ENCODE results near the gene TNKS1BP1. TPM values are rescaled to one million over a fixed set of nuclear protein-coding genes. Genes with fewer than 3 reads are reported as not detected.

The TNKS1BP1 gene
- total and polyA plus RNA-seq, 2 donors = 22.8 to 237 TPM

DNA sequence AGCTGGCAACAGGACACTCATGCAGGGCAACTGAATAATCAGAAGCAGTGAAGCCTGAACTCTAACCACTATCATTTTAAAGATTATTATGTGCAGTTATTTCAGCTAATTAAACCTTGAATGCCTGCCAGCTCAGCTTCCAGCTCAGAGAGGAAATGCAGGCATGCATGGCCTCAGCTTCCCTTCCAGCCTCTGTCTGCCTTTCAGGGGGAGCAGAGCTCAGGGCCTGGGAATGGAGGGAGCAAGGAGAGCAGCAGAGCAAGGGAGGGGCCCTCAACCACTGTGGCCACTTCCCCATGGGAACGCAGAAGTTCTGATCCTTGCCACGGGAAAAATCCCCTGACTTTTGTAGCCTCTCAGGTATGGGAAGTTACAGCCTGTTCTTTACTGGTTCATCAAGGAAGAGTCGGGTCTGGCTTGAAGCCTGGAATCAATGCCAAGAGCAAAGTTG is 55.2 kb downstream of the TNKS1BP1 start:
- Histone ChIP-seq H3K27me3 (ENCODE audit: control insufficient read depth in 2 of 2, insufficient read depth in 1 of 2, low read length in 1 of 2) (no peaks in the 10 kb centered on the region), H3K36me3 (ENCODE audit: control insufficient read depth in 2 of 2, insufficient read depth in 2 of 2, low read length in 1 of 2) (no peaks in the 10 kb centered on the region), H3K27ac (ENCODE audit: low read depth in 1 of 2, low read length in 1 of 2) (no peak overlapping the region), H3K9me3 (ENCODE audit: control insufficient read depth in 2 of 2, insufficient read depth in 1 of 2, low read length in 1 of 2) (no peaks in the 10 kb centered on the region), H3K4me1 (ENCODE audit: control insufficient read depth in 2 of 2, insufficient read depth in 2 of 2, low read length in 2 of 2) (no peaks in the 10 kb centered on the region), H3K4me3 (ENCODE audit: low read length in 2 of 2) (no peak overlapping the region)
- DNase-seq (ENCODE audit: low read depth in 6 of 9, low spot score in 9 of 9) = no peak
- 30% methylated on average over 3 of the region's 3 CpGs for WGBS

DNA sequence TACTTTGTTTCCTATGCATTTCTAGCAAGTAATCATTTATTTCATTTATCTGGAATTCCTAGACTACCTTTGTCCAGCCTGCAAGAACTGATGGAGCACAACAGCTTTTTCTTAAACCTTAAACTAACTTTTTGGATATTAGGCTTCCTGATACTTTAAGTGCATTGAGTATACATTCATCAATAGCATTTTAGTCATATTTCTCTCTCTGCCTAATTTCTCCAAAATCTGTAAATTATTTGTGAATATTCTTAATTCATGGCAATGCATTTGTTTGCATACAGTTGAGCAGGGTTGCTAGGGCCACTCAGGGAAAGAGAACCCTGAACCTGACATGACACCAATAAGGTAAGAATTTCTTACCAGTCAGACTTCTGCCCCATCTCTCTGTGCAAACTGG is 58.6 kb downstream of the TNKS1BP1 start:
- Histone ChIP-seq H3K36me3 (ENCODE audit: control insufficient read depth in 2 of 2, insufficient read depth in 2 of 2, low read length in 1 of 2) (no peaks in the 10 kb centered on the region), H3K4me1 (ENCODE audit: control insufficient read depth in 2 of 2, insufficient read depth in 2 of 2, low read length in 2 of 2) (no peaks in the 10 kb centered on the region), H3K9me3 (ENCODE audit: control insufficient read depth in 2 of 2, insufficient read depth in 1 of 2, low read length in 1 of 2) (no peaks in the 10 kb centered on the region), H3K27ac (ENCODE audit: low read depth in 1 of 2, low read length in 1 of 2) (no peak overlapping the region), H3K27me3 (ENCODE audit: control insufficient read depth in 2 of 2, insufficient read depth in 1 of 2, low read length in 1 of 2) (no peaks in the 10 kb centered on the region), H3K4me3 (ENCODE audit: low read length in 2 of 2) (no peak overlapping the region)
- DNase-seq (ENCODE audit: low read depth in 6 of 9, low spot score in 9 of 9) = no peak

DNA sequence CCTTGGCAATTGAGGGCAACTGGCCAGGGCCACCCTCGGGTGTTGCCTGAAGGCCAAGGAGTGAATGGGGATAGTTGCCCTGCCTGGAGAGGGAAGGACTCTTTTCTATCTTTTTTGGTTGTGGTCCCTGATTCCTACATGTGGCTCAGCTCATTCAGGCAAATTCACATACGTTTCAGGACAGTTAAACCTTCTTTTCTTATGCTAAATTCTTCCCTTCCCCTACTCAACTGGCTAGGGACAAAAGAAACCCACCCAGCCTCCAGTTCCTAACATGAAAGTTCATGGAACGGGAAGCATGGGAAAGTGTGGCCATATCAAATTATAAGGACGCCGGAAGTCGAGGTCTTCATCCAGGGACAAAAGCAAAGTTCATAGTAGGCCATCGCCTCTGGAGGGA is 61.4 kb downstream of the TNKS1BP1 start:
- Histone ChIP-seq H3K4me1 (ENCODE audit: control insufficient read depth in 2 of 2, insufficient read depth in 2 of 2, low read length in 2 of 2) (no peaks in the 10 kb centered on the region), H3K27ac (ENCODE audit: low read depth in 1 of 2, low read length in 1 of 2) (no peak overlapping the region)
- WGBS = 88% methylated on average over 7 of the region's 7 CpGs

DNA sequence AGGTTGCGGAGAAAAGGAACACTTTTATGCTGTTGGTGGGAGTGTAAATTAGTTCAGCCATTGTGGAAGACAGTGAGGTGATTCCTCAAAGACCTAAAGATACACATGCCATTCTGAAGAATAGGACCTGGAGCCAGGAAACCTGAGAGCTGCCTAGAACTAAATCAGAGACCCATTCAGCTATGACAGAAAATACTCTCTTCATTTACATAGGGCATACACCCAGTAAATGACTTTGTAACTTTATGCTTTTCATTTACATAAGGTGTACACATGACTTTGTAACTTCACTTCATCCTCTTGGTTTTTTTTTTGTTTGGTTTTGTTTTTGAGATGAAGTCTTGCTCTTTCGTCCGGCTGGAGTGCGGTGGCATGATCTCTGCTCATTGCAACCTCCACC is 62.6 kb downstream of the TNKS1BP1 start:
- no peaks in the 10 kb centered on the region for H3K4me1 ChIP-seq (ENCODE audit: control insufficient read depth in 2 of 2, insufficient read depth in 2 of 2, low read length in 2 of 2)
- no peaks in the 10 kb centered on the region for H3K9me3 ChIP-seq (ENCODE audit: control insufficient read depth in 2 of 2, insufficient read depth in 1 of 2, low read length in 1 of 2)
- no peaks in the 10 kb centered on the region for H3K27me3 ChIP-seq (ENCODE audit: control insufficient read depth in 2 of 2, insufficient read depth in 1 of 2, low read length in 1 of 2)
- no peak overlapping the region for H3K4me3 ChIP-seq (ENCODE audit: low read length in 2 of 2)
- DNase-seq (ENCODE audit: low read depth in 6 of 9, low spot score in 9 of 9) = no peak
- no peak overlapping the region for H3K27ac ChIP-seq (ENCODE audit: low read depth in 1 of 2, low read length in 1 of 2)
- 71% methylated on average over 4 of the region's 4 CpGs for WGBS
- no peaks in the 10 kb centered on the region for H3K36me3 ChIP-seq (ENCODE audit: control insufficient read depth in 2 of 2, insufficient read depth in 2 of 2, low read length in 1 of 2)

More for the DNA sequence above, 61.4 kb downstream of the TNKS1BP1 start:
- no peak for DNase-seq (ENCODE audit: low read depth in 6 of 9, low spot score in 9 of 9)
- Histone ChIP-seq H3K36me3 (ENCODE audit: control insufficient read depth in 2 of 2, insufficient read depth in 2 of 2, low read length in 1 of 2) (no peaks in the 10 kb centered on the region), H3K27me3 (ENCODE audit: control insufficient read depth in 2 of 2, insufficient read depth in 1 of 2, low read length in 1 of 2) (no peaks in the 10 kb centered on the region), H3K4me3 (ENCODE audit: low read length in 2 of 2) (no peak overlapping the region), H3K9me3 (ENCODE audit: control insufficient read depth in 2 of 2, insufficient read depth in 1 of 2, low read length in 1 of 2) (no peaks in the 10 kb centered on the region)

DNA sequence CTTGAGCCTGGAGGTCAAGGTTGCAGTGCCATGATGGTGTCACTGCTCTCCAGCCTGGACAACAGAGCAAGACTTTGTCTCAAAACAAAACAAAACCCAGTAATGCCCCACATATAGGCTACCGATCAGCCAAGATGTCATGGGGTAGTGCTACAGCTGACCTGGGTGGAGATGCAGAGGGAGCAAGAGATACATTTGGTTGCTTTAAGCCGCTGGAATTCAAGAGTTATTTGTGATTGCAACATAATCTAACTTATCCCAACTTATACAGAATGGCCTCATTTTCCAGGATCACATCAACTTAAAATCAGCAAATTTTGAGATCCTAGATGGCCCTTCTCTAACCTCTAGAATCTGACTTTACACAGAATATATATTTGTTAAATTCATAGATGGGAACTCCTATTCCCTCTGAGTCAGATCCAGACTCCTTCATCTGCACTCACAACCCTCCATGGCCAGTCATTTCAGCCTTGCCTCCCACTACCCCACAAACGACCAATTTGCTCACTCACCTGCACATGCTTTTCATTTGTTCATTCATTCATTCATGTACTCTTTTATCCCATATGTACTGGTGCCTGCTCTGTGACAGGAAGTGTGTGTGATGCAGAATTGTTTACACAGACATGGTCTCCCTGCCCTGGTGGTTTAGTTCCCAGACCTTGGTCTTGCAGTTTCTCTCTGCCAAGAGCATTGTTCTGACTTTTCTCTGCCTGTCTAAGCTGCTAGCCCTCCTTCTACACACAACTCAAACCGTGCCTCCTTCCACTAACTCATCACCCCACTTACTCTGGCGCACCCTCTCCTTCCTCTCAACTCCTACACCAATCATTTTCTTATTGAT is 63.6 kb downstream of the TNKS1BP1 start:
- DNase-seq (ENCODE audit: low read depth in 6 of 9, low spot score in 9 of 9) = no peak

DNA sequence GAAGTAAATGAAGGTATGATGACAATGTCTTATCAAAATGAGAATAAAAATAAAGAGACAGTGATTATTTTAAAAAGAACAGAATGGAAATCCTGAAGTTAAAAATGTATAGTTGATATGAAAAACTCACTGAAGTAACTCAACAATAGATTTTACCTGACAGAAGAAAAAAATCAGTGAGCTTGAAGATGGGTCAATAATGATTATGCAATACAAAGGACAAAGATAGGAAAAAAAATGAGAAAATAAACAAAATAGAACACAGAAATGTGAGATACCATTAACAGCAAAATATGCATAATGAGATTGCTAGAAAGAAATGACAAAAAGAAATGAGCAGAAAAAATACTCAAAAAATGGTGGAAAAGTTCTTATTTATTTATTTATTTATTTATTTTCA is 68.6 kb downstream of the TNKS1BP1 start:
- H3K4me3 ChIP-seq (ENCODE audit: low read length in 2 of 2) = no peak overlapping the region
- no peak for DNase-seq (ENCODE audit: low read depth in 6 of 9, low spot score in 9 of 9)

More for the DNA sequence above, 63.6 kb downstream of the TNKS1BP1 start:
- H3K27me3 ChIP-seq (ENCODE audit: control insufficient read depth in 2 of 2, insufficient read depth in 1 of 2, low read length in 1 of 2) = no peaks in the 10 kb centered on the region
- no peak overlapping the region for H3K27ac ChIP-seq (ENCODE audit: low read depth in 1 of 2, low read length in 1 of 2)
- no peaks in the 10 kb centered on the region for H3K9me3 ChIP-seq (ENCODE audit: control insufficient read depth in 2 of 2, insufficient read depth in 1 of 2, low read length in 1 of 2)
- no peak overlapping the region for H3K4me3 ChIP-seq (ENCODE audit: low read length in 2 of 2)
- no peaks in the 10 kb centered on the region for H3K4me1 ChIP-seq (ENCODE audit: control insufficient read depth in 2 of 2, insufficient read depth in 2 of 2, low read length in 2 of 2)
- H3K36me3 ChIP-seq (ENCODE audit: control insufficient read depth in 2 of 2, insufficient read depth in 2 of 2, low read length in 1 of 2) = no peaks in the 10 kb centered on the region
- 53% methylated on average over 5 of the region's 5 CpGs for WGBS

DNA sequence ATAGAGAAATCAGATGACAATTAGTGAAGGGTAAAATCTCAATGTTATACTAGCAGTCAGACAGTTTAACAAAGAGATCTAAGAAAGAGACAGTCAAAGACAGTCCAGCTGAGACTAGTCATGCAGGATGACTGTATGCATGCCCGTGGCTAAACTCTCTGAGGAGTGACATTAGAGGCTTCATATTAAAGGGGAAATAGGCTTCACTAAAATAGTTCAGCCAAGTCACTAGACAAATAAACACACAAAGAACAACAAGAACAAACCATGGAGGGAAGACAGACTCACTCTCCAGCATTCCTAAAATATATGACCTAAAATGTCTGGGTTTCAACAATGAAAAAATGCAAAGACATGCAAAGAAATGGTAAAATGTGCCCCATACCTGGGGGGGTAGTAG is 69.1 kb downstream of the TNKS1BP1 start:
- Histone ChIP-seq H3K4me3 (ENCODE audit: low read length in 2 of 2) (no peak overlapping the region), H3K27me3 (ENCODE audit: control insufficient read depth in 2 of 2, insufficient read depth in 1 of 2, low read length in 1 of 2) (no peaks in the 10 kb centered on the region), H3K9me3 (ENCODE audit: control insufficient read depth in 2 of 2, insufficient read depth in 1 of 2, low read length in 1 of 2) (no peaks in the 10 kb centered on the region), H3K4me1 (ENCODE audit: control insufficient read depth in 2 of 2, insufficient read depth in 2 of 2, low read length in 2 of 2) (no peaks in the 10 kb centered on the region), H3K36me3 (ENCODE audit: control insufficient read depth in 2 of 2, insufficient read depth in 2 of 2, low read length in 1 of 2) (no peaks in the 10 kb centered on the region), H3K27ac (ENCODE audit: low read depth in 1 of 2, low read length in 1 of 2) (no peak overlapping the region)
- WGBS = 40% methylated on average over 1 of the region's 1 CpG
- no peak for DNase-seq (ENCODE audit: low read depth in 6 of 9, low spot score in 9 of 9)

More for the DNA sequence above, 68.6 kb downstream of the TNKS1BP1 start:
- no peak overlapping the region for H3K27ac ChIP-seq (ENCODE audit: low read depth in 1 of 2, low read length in 1 of 2)
- no peaks in the 10 kb centered on the region for H3K27me3 ChIP-seq (ENCODE audit: control insufficient read depth in 2 of 2, insufficient read depth in 1 of 2, low read length in 1 of 2)
- no peaks in the 10 kb centered on the region for H3K36me3 ChIP-seq (ENCODE audit: control insufficient read depth in 2 of 2, insufficient read depth in 2 of 2, low read length in 1 of 2)
- no peaks in the 10 kb centered on the region for H3K9me3 ChIP-seq (ENCODE audit: control insufficient read depth in 2 of 2, insufficient read depth in 1 of 2, low read length in 1 of 2)
- no peaks in the 10 kb centered on the region for H3K4me1 ChIP-seq (ENCODE audit: control insufficient read depth in 2 of 2, insufficient read depth in 2 of 2, low read length in 2 of 2)

DNA sequence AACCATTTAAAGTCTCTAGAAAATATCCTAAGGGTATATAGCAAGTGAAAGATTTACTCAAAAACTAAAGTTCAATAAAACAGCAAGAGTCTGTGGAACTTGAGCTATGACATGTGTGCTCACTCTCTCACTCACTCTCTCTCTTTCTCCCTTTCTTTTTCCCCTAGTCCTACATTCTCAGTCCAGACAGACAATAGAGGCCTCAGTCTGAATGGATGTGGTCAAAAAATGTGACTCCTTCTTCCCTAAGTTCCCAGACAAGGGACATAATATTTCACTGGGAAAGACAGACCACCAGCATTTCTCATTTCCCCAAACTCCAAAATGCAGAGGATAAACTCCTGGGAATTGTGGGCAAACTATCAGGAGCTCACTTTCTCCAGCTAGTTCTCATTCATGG is 70.1 kb downstream of the TNKS1BP1 start:
- Histone ChIP-seq H3K4me3 (ENCODE audit: low read length in 2 of 2) (no peak overlapping the region), H3K4me1 (ENCODE audit: control insufficient read depth in 2 of 2, insufficient read depth in 2 of 2, low read length in 2 of 2) (no peaks in the 10 kb centered on the region), H3K27ac (ENCODE audit: low read depth in 1 of 2, low read length in 1 of 2) (no peak overlapping the region), H3K36me3 (ENCODE audit: control insufficient read depth in 2 of 2, insufficient read depth in 2 of 2, low read length in 1 of 2) (no peaks in the 10 kb centered on the region), H3K27me3 (ENCODE audit: control insufficient read depth in 2 of 2, insufficient read depth in 1 of 2, low read length in 1 of 2) (no peaks in the 10 kb centered on the region), H3K9me3 (ENCODE audit: control insufficient read depth in 2 of 2, insufficient read depth in 1 of 2, low read length in 1 of 2) (no peaks in the 10 kb centered on the region)
- DNase-seq (ENCODE audit: low read depth in 6 of 9, low spot score in 9 of 9) = no peak

DNA sequence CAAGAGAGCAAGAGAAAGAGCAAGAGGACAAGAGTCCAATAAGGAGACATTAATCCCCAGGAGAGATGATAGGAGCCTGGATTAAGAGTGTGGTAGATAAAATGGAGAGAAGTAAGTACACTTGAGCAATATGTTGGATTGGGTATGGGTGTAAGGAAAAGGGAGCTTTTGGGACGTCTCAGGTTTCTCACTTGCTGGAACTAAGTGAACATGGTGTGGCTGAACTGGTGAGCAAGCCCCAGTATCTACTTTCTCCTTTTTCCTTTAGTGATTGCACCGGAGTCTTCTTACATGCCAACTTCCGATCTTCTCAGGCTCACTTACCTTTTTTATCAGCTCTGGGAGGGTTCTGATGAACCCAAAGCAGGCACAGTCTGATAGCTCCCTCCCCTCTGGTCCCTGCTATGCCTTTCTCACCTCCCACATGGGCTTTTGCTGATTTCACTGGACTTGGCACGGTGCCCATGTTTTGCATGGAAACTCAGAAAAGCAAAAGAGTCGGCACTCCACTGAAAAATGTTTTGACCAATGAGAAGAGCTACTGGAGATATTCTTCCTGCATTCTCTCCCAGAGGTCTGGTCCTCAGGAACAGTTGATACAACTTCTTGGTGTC is 73.2 kb downstream of the TNKS1BP1 start:
- no peaks in the 10 kb centered on the region for H3K4me1 ChIP-seq (ENCODE audit: control insufficient read depth in 2 of 2, insufficient read depth in 2 of 2, low read length in 2 of 2)
- H3K27me3 ChIP-seq (ENCODE audit: control insufficient read depth in 2 of 2, insufficient read depth in 1 of 2, low read length in 1 of 2) = no peaks in the 10 kb centered on the region
- 41% methylated on average over 5 of the region's 5 CpGs for WGBS
- no peak for DNase-seq (ENCODE audit: low read depth in 6 of 9, low spot score in 9 of 9)
- no peaks in the 10 kb centered on the region for H3K9me3 ChIP-seq (ENCODE audit: control insufficient read depth in 2 of 2, insufficient read depth in 1 of 2, low read length in 1 of 2)
- no peaks in the 10 kb centered on the region for H3K36me3 ChIP-seq (ENCODE audit: control insufficient read depth in 2 of 2, insufficient read depth in 2 of 2, low read length in 1 of 2)
- no peak overlapping the region for H3K27ac ChIP-seq (ENCODE audit: low read depth in 1 of 2, low read length in 1 of 2)
- no peak overlapping the region for H3K4me3 ChIP-seq (ENCODE audit: low read length in 2 of 2)
